Lower leg skin (tissue), 4 donors: ENCODE measurements around the gene ACOX3. TPM values are rescaled to one million over a fixed set of nuclear protein-coding genes. Genes with fewer than 3 reads are reported as not detected.

Source experiments
- DNase-seq, 2 donors: peaks; one replicate each; pipeline ENCODE4 v3.0.0-alpha.2; 2019; ENCODE audit warnings: low spot score in 2 of 2
- H3K4me3 ChIP-seq: fragments of 200-600 bp; sonication (generic); 2 replicates; pipeline ENCODE4 v1.5.1; 2017; ENCODE audit warnings: mild to moderate bottlenecking, low read depth; ENCODE audit not compliant: poor library complexity, severe bottlenecking
- CTCF ChIP-seq, 3 donors: fragments of 450-650 bp; IDR thresholded peaks; one replicate each; pipeline ENCODE4 v1.5.1; 2016; ENCODE audit warnings: antibody characterized with exemption in 3 of 3, mild to moderate bottlenecking in 3 of 3, moderate library complexity in 2 of 3
- POLR2A ChIP-seq, 2 donors: fragments of 450-650 bp; IDR thresholded peaks; one replicate each; pipeline ENCODE4 v1.6.1; 2016 to 2017; ENCODE audit warnings: antibody characterized with exemption in 2 of 2, mild to moderate bottlenecking in 1 of 2, moderate library complexity in 1 of 2
- WGBS, 2 donors: methylation state at CpG; one replicate each; pipeline ENCODE4 v1.1.5; 2018; 5-methylcytosine and 5-hydroxymethylcytosine counted together
- intact Hi-C: fragments of 100-400 bp; cut with DNase I; formaldehyde crosslinking; loops from one replicate; pipeline ENCODE4 v1.15.0; 2023; ENCODE audit warnings: low total_unique reads
- total RNA-seq, 4 donors: library from RNA; depleted of rRNA; stranded (reverse); fragments of >200 nt; gene quantifications; one replicate each; pipeline ENCODE4 v1.1.0, GENCODE V29; 2016

Gene ACOX3
- total RNA-seq, 4 donors from 2014 or later = 37.5 to 55.9 (median 41.2) TPM

DNA sequence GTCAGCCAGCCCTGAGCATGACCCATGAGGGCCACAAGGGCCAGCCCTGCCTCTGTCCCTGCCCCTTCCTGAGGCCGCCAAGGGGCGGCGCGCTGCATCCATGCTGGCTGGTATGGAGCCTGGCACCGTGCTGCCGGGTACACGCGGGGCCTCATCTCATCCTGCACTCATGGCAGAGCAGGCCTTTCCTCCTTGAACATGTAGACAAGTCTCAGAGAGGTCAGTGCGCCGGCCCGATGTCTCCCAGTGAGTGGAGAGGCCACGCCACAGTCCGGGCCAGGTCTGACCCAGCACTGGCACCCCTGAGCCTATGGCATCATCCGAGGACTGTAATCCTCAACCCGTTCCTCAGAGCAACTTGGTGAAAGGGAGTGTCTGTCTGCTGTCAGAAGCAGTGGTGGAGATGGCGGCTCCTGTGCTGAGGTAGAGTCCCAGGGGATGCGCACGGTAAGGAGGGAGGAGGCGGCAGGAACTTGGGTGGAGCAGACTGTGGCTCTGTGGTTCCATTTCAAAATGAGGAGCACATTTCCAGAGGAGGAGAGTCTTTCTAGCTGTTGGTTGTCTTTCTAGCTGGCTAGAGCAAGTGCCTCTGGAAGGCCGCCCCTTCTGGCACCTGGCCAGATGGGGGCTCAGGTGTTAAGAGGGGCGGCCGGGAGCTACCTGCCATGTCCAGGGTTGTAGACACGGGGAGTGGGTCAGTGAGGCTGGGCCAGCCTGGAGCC lies 32.8 kb upstream of the ACOX3 start:
- intact Hi-C loops = loop anchor here (10.0 kb wide), 1 partner anchor 111 kb away; the partner anchor contains the start of gene GPR78
- DNase-seq = no peak
- WGBS, 2 donors = 80 to 84% methylated on average over 22 to 23 of the region's 23 CpGs

DNA sequence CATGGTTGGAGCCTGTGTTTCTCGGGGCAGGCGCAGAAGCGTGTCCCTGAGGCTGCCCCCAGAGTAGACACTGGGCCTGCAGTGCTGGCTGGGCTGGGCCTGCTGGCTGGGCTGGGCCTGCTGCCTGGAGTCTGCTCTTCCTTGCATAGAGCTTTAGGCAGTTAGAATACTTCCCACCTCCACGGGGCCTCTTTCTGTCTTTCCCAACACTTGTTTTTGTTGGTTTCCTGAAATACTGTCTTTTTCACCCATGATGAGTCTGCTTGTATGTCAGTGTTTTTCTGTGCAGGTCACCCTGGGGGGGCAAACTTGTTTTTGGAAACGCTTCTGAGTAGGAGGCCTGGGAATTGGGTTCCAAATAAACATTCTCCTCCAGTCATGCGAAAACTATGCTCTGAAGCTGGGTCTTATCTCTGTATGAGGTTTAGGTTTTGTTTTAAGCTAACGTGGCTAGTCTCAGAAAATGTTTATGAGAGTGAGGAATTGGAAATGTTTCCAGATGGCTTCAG lies 32.2 kb upstream of the ACOX3 start:
- no peak overlapping the region for H3K4me3 ChIP-seq
- WGBS, 2 donors = 64 to 85% methylated on average over 7 of the region's 7 CpGs
- intact Hi-C loops = loop anchor here (10.0 kb wide), 1 partner anchor 112 kb away; the partner anchor contains the start of gene GPR78
- no peak for DNase-seq
- TF ChIP-seq CTCF (IDR thresholded peaks at IDR 0.05) (no peak), POLR2A (IDR thresholded peaks at IDR 0.05) (no peak)

More for the DNA sequence above, 32.8 kb upstream of the ACOX3 start:
- TF ChIP-seq POLR2A (IDR thresholded peaks at IDR 0.05) (no peak), CTCF (IDR thresholded peaks at IDR 0.05) (no peak)
- H3K4me3 ChIP-seq = no peak overlapping the region

DNA sequence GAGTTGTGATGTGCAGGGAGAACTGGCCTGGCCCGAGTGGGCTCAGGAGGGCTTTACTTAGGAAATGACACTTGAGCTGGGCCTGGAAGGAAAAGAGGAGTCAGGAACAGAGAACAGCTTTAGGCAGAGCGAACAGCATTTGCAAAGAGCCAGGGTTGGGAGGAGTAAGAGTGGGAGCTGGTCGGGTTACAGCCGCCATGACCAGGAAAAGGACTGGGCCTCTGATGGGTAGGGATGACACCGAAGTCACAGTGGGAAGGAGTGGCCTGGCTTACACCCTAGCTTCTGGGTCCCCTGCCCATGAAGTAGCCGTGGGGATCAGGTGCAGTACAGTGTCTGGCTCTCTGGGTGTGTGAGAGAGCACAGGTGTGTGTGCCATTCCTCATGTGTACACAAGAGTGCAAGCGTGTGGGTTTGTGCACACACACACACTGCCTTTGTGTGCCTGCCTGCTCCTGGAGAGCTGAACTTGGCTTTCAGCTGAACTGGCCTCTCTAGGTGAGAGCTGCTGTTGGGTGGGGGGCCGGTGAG lies 31.7 kb upstream of the ACOX3 start:
- no peak for DNase-seq
- intact Hi-C loops = loop anchor here (10.0 kb wide), 1 partner anchor 113 kb away; the partner anchor contains the start of gene GPR78
- WGBS, 2 donors = 81 to 83% methylated on average over 7 to 8 of the region's 8 CpGs
- no peak overlapping the region for H3K4me3 ChIP-seq
- TF ChIP-seq CTCF (IDR thresholded peaks at IDR 0.05) (no peak), POLR2A (IDR thresholded peaks at IDR 0.05) (no peak)

- TF ChIP-seq POLR2A (IDR thresholded peaks at IDR 0.05) = no peak
- TF ChIP-seq CTCF (IDR thresholded peaks at IDR 0.05) = no peak
- intact Hi-C loops = loop anchor here (10.0 kb wide), 1 partner anchor 113 kb away; the partner anchor contains the start of gene GPR78
- no peak overlapping the region for H3K4me3 ChIP-seq
- no peak for DNase-seq
- 83 to 85% methylated on average over 23 to 24 of the region's 24 CpGs for WGBS, 2 donors
Observed at GRCh38 chr4:8471211-8471875, 30.8 kb upstream of the ACOX3 start.

- TF ChIP-seq CTCF (IDR thresholded peaks at IDR 0.05) = no peak
- no peak for TF ChIP-seq POLR2A (IDR thresholded peaks at IDR 0.05)
- H3K4me3 ChIP-seq = no peak overlapping the region
- 87 to 92% methylated on average over 13 to 14 of the region's 14 CpGs for WGBS, 2 donors
- no peak for DNase-seq
- intact Hi-C loops = loop anchor here (10.0 kb wide), 1 partner anchor 114 kb away; the partner anchor contains the start of gene GPR78
Observed at GRCh38 chr4:8470451-8471024, 30.0 kb upstream of the ACOX3 start.
